Vagina (tissue), 2 donors: ENCODE measurements around the gene GRPEL2.

Experiments used
- POLR2A ChIP-seq, 2 donors: fragments of 450-650 bp; IDR thresholded peaks; one replicate each; pipeline ENCODE4 v1.6.1; 2017; ENCODE audit warnings: antibody characterized with exemption in 2 of 2, mild to moderate bottlenecking in 2 of 2, moderate library complexity in 2 of 2
- POLR2AphosphoS5 ChIP-seq, 2 donors: sonication (generic); formaldehyde crosslinking; IDR thresholded peaks; one replicate each; pipeline ENCODE4 v1.9.0; 2017; ENCODE audit warnings: antibody characterized with exemption in 2 of 2, mild to moderate bottlenecking in 2 of 2, low read depth in 1 of 2; ENCODE audit not compliant: insufficient read depth in 1 of 2
- TF ChIP-seq, protein P1 (sequence below), 3 experiments: fragments of 450-650 bp in 2 of 3; fragments of 200-600 bp in 1 of 3; sonication (generic) in 1 of 3; IDR thresholded peaks; one replicate each; pipeline ENCODE4 v1.5.1; 2017 to 2019; ENCODE audit warnings: antibody characterized with exemption in 3 of 3, mild to moderate bottlenecking in 2 of 3, moderate library complexity in 2 of 3

DNA sequence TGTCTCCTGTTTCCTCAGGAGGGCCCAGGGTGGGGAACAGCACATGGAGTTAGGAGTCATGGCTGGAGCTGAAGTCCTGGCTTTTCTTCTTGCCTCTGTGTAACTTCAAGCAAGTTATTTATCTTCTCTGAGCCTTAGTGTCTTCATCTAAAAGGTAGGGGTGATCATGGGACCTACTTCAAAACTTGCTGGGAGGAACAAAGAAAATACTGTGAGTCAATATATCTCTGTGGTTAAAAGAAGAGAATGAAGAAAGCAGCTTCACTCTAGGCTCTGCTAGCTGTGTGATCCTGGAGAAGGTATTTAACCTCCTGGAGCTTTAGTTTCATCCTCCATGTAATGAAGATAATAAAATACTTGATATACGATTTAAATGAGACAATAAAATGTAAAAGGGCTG, 47.1 kb upstream of the GRPEL2 start:
- TF ChIP-seq, protein P1, sequence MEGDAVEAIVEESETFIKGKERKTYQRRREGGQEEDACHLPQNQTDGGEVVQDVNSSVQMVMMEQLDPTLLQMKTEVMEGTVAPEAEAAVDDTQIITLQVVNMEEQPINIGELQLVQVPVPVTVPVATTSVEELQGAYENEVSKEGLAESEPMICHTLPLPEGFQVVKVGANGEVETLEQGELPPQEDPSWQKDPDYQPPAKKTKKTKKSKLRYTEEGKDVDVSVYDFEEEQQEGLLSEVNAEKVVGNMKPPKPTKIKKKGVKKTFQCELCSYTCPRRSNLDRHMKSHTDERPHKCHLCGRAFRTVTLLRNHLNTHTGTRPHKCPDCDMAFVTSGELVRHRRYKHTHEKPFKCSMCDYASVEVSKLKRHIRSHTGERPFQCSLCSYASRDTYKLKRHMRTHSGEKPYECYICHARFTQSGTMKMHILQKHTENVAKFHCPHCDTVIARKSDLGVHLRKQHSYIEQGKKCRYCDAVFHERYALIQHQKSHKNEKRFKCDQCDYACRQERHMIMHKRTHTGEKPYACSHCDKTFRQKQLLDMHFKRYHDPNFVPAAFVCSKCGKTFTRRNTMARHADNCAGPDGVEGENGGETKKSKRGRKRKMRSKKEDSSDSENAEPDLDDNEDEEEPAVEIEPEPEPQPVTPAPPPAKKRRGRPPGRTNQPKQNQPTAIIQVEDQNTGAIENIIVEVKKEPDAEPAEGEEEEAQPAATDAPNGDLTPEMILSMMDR (IDR thresholded peaks at IDR 0.05): no peak
- no peak for TF ChIP-seq POLR2AphosphoS5 (IDR thresholded peaks at IDR 0.05; ENCODE audit: insufficient read depth in 1 of 2, low read depth in 1 of 2)
- TF ChIP-seq POLR2A (IDR thresholded peaks at IDR 0.05): no peak
